Right ventricle myocardium inferior (tissue), 1 donor: ENCODE measurements around the gene ZSWIM6. TPM values are rescaled to one million over a fixed set of nuclear protein-coding genes. Genes with fewer than 3 reads are reported as not detected.

Experiments
- ATAC-seq: fragments of 200-7000 bp; cut with Tn5 transposase; one replicate; pipeline ENCODE4 v1.9.1; 2020; ENCODE audit warnings: mild to moderate bottlenecking, moderate library complexity
- DNase-seq: peaks from one replicate; pipeline ENCODE4 v3.0.0; 2021; ENCODE audit errors: missing footprints
- intact Hi-C: fragments of 100-400 bp; cut with DNase I; formaldehyde crosslinking; loops from one replicate; pipeline ENCODE4 v1.11.0; 2022
- total RNA-seq: library from RNA; stranded (reverse); fragmentation: NEBNext Ultra II Directional; extraction: Animal tissue kit (Norgen Biotek cat#: 25700); gene quantifications from one replicate; pipeline ENCODE4 v1.2.1, GENCODE V29; 2021
- donor health status: DM: no; HTN: yes; CAD: no; lungs with severe emphysema.

Gene ZSWIM6
- total RNA-seq, 1 donor from 2014 or later, result 8.1 TPM

GRCh38 chr5:61348447-61348846 is 16.4 kb downstream of the ZSWIM6 start:
- intact Hi-C loops, result no loop called here
- ATAC-seq (no peak), DNase-seq (no peak)

GRCh38 chr5:61349935-61350334 is 17.9 kb downstream of the ZSWIM6 start:
- intact Hi-C loops, result no loop called here
- no peak for DNase-seq
- no peak for ATAC-seq

GRCh38 chr5:61350535-61350934 is 18.5 kb downstream of the ZSWIM6 start:
- ATAC-seq (no peak), DNase-seq (no peak)
- intact Hi-C loops, result no loop called here

DNA sequence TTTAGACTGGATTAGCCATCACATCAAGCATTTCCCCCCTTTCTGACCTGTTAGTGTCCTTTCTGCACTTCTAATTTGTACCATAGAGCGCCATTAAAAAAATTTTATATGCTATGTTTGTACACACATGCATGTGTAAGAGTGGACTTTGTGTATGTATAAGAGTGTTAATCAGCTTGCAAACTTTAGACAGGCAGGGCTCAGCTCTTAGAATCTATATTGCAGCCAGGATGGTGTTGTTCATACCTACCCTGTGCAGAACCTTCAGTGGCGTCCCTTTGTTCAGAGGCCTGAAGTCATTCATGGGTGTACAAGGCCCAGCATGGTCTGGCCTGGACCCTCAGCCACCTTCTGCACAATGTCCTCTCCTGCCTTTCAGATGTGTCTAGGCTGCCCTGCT is 19.7 kb downstream of the ZSWIM6 start:
- ATAC-seq (no peak), DNase-seq (no peak)
- intact Hi-C loops, result no loop called here

GRCh38 chr5:61352180-61352579 is 20.1 kb downstream of the ZSWIM6 start:
- intact Hi-C loops, result no loop called here
- ATAC-seq (no peak), DNase-seq (no peak)

- peak; percentile 37 for ATAC-seq
- intact Hi-C loops, result no loop called here
- DNase-seq, result no peak
Observed at GRCh38 chr5:61352612-61353156, 20.6 kb downstream of the ZSWIM6 start.

GRCh38 chr5:61353293-61353692 is 21.2 kb downstream of the ZSWIM6 start:
- intact Hi-C loops, result no loop called here
- peak; percentile 52 for ATAC-seq

DNA sequence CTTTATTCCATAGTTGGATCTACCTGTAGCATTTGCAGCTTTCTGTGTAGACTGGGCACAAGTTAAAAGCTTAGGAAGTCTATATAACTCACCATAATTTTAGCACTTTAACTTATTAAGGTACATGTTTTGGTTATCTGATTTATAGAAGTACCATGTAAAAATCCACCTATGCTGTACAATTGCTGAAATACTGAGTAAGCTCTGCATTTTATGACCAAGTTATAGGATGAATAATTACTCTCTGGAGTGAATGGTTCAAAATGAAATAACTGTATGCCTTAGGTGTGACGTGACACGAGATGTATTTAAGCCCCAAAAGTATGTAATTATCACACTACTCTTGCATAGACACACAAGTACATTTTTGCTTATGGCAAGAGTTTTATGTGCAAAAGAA is 22.1 kb downstream of the ZSWIM6 start:
- ATAC-seq, result no peak
- intact Hi-C loops, result no loop called here

More at GRCh38 chr5:61353293-61353692, 21.2 kb downstream of the ZSWIM6 start:
- no peak for DNase-seq

GRCh38 chr5:61357745-61358144 is 25.7 kb downstream of the ZSWIM6 start:
- ATAC-seq (no peak), DNase-seq (no peak)
- intact Hi-C loops, result no loop called here

More for the DNA sequence above, 22.1 kb downstream of the ZSWIM6 start:
- no peak for DNase-seq

DNA sequence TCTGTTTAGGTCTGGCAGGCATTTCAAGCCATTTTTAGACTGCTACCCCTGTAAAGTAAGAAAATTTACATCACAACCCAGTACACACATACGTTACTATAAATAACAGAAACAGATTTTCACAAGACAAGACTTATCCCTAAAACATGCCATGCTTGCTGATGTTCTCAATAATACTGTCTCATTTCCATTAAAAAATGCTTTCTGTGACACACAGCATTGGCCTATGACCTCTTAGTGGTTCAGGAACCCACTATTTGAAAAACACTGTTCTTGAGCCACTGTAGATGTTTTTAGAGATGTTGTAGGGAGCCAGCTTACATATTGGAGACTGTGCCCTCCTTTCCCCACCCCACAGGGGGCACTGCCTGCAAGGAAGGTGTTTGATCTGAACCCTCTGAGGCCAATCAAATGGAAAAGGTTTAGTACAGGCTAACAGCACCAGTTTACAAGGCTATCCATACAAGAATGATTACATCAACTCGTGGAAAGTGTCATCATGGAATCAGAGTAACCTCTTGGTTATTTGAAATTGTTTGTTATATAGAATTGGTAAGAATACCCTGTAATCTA is 30.8 kb downstream of the ZSWIM6 start:
- ATAC-seq (no peak), DNase-seq (no peak)
- intact Hi-C loops, result no loop called here

DNA sequence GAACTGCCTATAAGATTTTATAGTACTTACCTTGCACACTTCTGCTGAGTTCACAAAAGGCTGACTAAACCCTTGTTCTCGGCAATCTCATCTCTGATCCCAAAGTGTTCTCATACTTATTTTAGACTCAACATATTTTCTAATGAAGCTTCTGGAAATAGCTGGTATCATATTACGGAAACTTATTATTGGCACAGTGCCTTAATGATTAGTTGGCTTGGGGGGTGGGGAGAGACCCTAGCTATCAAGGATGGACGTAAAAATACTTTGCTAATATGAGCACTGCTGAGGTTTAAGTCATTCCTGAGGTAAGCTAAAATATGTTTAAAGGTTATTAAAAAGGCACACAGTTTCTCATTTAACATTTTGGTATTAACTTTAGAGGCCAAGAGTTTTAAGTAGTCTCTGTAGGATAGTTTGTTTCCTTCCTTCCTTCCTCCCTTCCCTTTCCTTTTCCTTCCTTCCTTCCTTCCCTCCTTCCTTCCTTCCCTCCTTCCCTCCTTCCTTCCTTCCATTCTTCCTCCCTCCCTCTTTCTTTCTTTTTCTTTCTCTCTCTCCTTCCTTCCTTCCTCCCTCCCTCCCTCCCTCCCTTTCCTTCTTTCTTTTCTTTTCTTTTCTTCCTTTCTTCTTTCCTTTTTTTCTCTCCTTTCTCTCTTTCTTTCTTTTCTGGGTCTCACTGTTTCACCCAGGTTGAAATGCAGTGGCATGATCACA is 31.5 kb downstream of the ZSWIM6 start:
- intact Hi-C loops, result no loop called here
- no peak for DNase-seq
- ATAC-seq, result no peak

DNA sequence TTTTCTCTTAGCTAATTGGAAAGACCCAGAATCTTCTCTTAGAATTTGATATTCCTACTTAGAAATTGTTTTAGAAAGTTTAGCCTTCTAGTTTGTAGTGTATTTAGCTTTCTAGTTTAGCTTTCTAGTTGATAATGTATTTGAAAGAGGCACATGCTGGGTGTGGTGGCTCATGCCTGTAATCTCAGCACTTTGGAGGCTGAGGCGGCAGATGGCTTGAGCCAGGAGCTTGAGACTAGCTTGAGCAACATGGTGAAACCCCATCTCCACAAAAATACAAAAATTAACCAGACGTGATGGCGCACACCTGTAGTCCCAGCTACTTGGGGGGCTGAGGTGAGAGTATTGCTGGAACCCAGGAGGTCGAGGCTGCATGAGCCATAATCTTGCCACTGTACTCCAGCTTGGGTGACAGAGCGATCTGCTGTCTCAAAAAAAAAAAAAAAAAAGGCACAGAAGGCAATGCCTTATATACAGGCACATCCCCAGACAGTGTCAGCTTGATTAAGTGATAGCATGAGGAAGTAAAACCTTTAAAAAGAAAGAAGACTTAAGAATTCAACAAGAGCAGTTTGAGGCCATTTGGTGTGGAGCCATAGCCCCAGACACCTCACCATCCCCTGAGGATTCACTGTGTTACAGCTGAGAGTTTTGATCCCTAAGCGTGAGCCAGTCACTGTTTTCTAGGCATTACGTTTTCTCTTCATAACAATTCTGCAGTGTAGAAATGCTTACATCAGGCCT is 34.6 kb downstream of the ZSWIM6 start:
- ATAC-seq (no peak), DNase-seq (no peak)
- intact Hi-C loops, result no loop called here

DNA sequence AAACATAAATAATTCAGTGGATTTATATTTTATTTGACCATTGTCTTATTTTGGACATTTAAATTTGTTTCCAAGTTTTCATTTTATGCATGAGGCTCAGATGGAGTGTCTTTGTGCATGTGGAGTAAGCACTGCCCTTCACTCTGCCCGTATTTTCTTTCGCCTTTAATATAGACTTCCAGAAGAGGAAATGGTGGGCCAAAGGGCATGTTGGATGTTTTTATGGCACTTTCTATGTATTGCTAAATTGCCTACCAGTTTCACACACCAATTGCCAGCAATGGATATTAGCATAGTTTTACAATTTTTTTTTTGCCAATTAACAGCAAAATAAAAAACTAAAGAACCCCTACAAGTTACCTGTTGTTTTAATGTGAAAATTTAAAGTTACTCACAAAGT is 38.4 kb downstream of the ZSWIM6 start:
- DNase-seq (no peak), ATAC-seq (no peak)
- intact Hi-C loops, result no loop called here

DNA sequence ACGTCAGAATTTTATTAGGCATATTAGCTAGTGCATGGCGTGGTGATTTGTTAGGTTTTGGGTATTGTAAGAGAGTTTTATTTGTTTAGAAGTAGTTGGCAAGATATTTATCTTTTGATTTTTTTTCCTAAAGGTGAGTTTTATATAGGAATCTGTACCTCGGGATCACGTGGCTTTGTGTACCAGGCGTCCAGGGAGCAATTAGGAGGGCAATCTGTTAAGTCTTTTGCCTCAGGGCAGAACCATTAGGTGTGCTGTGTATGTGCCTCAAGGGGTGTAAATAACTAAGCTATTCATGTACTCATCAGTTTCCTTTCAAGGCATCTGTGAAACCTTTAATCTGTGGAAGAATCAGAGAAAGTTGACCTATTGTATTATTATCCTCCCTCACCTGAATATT is 39.4 kb downstream of the ZSWIM6 start:
- DNase-seq, result no peak
- intact Hi-C loops, result no loop called here

GRCh38 chr5:61379677-61380076 is 47.6 kb downstream of the ZSWIM6 start:
- intact Hi-C loops, result no loop called here
- DNase-seq (no peak), ATAC-seq (no peak)

More for the DNA sequence above, 39.4 kb downstream of the ZSWIM6 start:
- ATAC-seq, result no peak

GRCh38 chr5:61381968-61382367 is 49.9 kb downstream of the ZSWIM6 start:
- intact Hi-C loops, result no loop called here
- DNase-seq, result no peak
- no peak for ATAC-seq

DNA sequence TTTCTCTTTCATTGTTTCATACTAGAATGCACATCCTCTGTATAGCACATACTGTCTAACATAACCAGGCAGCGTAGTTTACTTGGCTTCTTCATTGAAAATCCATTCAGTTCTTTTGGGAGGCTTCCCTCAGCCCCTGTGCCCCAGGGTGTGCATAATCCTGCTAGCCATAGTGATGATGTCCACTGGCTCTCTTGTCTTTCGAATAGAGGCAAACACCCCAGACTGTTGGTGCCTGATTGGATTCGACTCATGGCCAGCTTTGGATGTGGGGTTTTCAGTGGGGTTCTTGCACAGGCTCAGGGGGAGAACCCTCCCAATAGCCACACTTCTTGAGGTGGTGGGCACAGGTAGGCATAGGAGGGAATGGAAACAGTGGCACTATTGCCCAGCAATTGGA is 53.6 kb downstream of the ZSWIM6 start:
- no peak for DNase-seq
- no peak for ATAC-seq
- intact Hi-C loops, result no loop called here

DNA sequence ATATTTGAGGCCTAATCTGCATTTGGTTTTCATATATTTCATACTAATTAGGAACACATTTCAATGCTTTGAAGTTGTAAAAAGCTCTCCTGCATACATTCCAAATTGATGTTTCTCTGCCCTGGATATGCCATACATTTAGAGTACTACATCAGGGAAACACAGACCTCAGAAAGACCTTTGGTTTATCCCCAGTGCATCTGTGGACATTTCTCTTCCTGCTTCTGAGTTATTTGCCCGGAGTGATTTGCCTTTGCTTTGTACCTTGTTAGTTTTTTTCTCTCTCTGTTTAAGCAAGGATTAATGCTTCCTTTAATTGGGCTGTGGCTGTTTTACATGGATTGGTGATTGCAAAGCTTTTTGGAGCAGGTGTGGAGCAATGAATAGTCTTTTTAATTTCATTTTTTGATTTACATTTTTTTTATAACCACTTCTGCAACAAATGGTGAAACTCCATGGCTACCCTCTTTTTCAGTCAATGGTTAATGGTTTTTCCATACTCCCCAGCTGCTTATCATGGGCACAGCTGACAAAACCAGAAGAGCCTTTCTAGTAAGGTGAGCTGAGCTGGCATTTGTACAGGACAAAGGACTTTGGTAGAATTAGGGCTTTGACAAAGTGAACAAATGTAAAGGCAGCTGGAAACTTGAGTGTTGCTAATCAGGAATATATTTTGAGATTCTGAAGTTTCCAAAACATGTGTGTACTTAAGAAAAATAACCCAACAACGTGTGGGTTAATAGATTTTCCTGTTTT is 54.2 kb downstream of the ZSWIM6 start:
- DNase-seq (no peak), ATAC-seq (no peak)
- intact Hi-C loops, result no loop called here

DNA sequence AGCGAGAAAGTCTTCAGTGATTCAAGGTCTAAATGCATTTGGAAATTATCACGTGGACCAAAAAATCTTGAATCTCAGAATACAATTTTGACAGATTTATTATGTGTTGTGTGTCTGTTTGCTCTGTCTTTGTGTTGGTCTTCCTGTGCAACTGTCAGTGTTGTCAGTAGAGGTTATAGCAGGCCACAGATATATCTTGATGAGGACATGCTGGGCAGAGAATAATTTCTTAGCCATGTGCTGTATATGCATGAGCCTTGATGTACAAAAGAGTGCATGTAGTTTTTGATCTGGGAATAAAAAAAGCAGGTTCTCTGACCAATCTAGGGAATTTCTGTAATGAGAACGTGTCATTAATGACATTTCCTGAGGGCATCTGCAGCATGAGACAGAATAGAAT is 57.6 kb downstream of the ZSWIM6 start:
- ATAC-seq, result no peak
- no peak for DNase-seq
- intact Hi-C loops, result no loop called here
